HEK293T (cell line): ENCODE results near the gene RGS21.

Experiments
- BHLHE40 ChIP-seq: fragments of 450-650 bp; IDR thresholded peaks from 2 replicates; pipeline ENCODE4 v1.6.1; 2016; ENCODE audit warnings: mild to moderate bottlenecking, moderate library complexity, borderline replicate concordance
- ELF4 ChIP-seq: fragments of 450-650 bp; IDR thresholded peaks from 2 replicates; pipeline ENCODE4 v1.6.1; 2017; ENCODE audit warnings: antibody characterized with exemption
- FOXK2 ChIP-seq: fragments of 450-650 bp; IDR thresholded peaks from 2 replicates; pipeline ENCODE4 v1.6.1; 2016; ENCODE audit warnings: mild to moderate bottlenecking
- FOXM1 ChIP-seq: fragments of 450-650 bp; IDR thresholded peaks from 2 replicates; pipeline ENCODE4 v1.6.1; 2017; ENCODE audit warnings: mild to moderate bottlenecking, borderline replicate concordance
- HDGF ChIP-seq: fragments of 450-650 bp; IDR thresholded peaks from 2 replicates; pipeline ENCODE4 v1.6.1; 2017; ENCODE audit warnings: antibody characterized with exemption, borderline replicate concordance
- LEF1 ChIP-seq: fragments of 450-650 bp; IDR thresholded peaks from 2 replicates; pipeline ENCODE4 v1.6.1; 2017; ENCODE audit warnings: mild to moderate bottlenecking, borderline replicate concordance
- SP1 ChIP-seq: fragments of 450-650 bp; IDR thresholded peaks from 2 replicates; pipeline ENCODE4 v1.6.1; 2017
- SUZ12 ChIP-seq: fragments of 450-650 bp; IDR thresholded peaks from 2 replicates; pipeline ENCODE4 v1.6.1; 2016; ENCODE audit warnings: mild to moderate bottlenecking
- TARDBP ChIP-seq: fragments of 450-650 bp; IDR thresholded peaks from 2 replicates; pipeline ENCODE4 v1.6.1; 2016

DNA sequence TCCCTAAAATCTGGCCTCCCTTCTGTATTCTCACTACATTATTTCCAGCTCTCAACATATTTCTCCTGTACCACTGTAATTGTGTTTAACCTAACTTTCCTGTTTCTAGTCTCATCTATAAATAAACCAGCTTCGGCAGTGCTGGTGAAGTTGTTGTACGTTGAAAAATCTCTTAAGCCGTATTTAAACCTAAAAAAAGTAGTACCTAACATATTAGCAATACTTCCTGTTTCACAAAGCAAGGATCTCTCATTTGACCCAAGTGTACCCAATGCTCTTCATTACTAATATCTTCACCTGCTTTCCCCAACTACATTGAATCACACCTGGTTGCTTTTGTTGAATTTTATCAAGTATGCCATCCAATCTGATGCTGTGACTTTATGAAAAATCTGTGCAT is 42.2 kb upstream of the RGS21 start:
- TF ChIP-seq SP1 (no peak), BHLHE40 (no peak), TARDBP (no peak), FOXM1 (no peak), FOXK2 (no peak), LEF1 (no peak), SUZ12 (no peak), ELF4 (no peak), HDGF (no peak)
